Breast epithelium (tissue), 3 donors: Measurements from ENCODE around the gene PAQR4.

Experiments used
- POLR2A ChIP-seq: fragments of 450-650 bp; IDR thresholded peaks from one replicate; pipeline ENCODE4 v1.6.1; 2016; ENCODE audit warnings: antibody characterized with exemption, mild to moderate bottlenecking, moderate library complexity
- TF ChIP-seq, protein P1 (sequence below), 3 donors: fragments of 450-650 bp; IDR thresholded peaks; one replicate each; pipeline ENCODE4 v1.5.1; 2016 to 2017; ENCODE audit warnings: antibody characterized with exemption in 3 of 3, mild to moderate bottlenecking in 3 of 3, moderate library complexity in 3 of 3

DNA sequence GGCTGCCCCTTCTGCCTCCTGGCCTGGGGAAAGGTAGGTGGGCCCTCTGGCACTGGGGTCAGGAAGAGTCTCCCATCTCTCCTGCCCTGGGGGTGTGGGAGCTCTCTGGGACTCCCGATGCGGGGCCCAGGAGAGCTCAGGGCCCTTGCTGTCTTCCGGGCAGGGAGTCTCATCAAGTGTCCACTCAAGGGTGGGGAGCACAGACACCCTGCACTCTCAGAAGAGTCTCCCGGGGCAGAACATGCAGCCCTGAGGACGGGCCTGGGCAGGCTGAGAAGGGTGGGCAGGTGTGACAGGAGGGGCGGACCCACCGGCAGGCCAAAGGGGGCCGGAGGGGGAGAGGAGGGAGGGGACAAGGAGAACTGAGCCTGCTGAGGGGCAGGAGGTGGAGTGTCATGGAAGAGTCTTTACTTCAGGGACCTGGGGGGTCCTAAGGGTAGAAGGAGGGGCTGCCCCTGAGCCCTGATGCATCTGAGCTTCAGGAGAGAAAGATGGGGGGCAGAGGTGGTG is 19.5 kb downstream of the PAQR4 start:
- TF ChIP-seq, protein P1, sequence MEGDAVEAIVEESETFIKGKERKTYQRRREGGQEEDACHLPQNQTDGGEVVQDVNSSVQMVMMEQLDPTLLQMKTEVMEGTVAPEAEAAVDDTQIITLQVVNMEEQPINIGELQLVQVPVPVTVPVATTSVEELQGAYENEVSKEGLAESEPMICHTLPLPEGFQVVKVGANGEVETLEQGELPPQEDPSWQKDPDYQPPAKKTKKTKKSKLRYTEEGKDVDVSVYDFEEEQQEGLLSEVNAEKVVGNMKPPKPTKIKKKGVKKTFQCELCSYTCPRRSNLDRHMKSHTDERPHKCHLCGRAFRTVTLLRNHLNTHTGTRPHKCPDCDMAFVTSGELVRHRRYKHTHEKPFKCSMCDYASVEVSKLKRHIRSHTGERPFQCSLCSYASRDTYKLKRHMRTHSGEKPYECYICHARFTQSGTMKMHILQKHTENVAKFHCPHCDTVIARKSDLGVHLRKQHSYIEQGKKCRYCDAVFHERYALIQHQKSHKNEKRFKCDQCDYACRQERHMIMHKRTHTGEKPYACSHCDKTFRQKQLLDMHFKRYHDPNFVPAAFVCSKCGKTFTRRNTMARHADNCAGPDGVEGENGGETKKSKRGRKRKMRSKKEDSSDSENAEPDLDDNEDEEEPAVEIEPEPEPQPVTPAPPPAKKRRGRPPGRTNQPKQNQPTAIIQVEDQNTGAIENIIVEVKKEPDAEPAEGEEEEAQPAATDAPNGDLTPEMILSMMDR (IDR thresholded peaks at IDR 0.05), result no peak
- no peak for TF ChIP-seq POLR2A
